ENCODE data around the gene MSANTD1. TPM values are rescaled to one million over a fixed set of nuclear protein-coding genes. Genes with fewer than 3 reads are reported as not detected.

MSANTD1 gene
- total RNA-seq, 4 donors from 2014 or later, result 0.68 to 1.3 (median 0.80) TPM; not detected in 1

- 90 to 94% methylated on average over 3 to 14 of the region's 14 CpGs for WGBS, 2 donors (ENCODE audit: low coverage in 1 of 2)
- in situ Hi-C loops (cut with MboI; ENCODE audit: low pct_ligation_motif_present in 1 of 4, low pct_unique_long_range_greater_than_20kb in 1 of 4, low sequenced_read_pairs in 3 of 4) (no loop called here), intact Hi-C loops (cut with DNase I; ENCODE audit: low total_unique reads) (no loop called here)
- no peak overlapping the region for H3K27ac ChIP-seq
- H3K9me3 ChIP-seq, result no peaks in the 10 kb centered on the region
- no peak overlapping the region for H3K4me3 ChIP-seq
- DNase-seq, result no peak
- TF ChIP-seq EP300 (IDR thresholded peaks at IDR 0.05; ENCODE audit: low read depth) (no peak), CTCF (IDR thresholded peaks at IDR 0.05) (no peak), POLR2AphosphoS5 (IDR thresholded peaks at IDR 0.05) (no peak), POLR2A (IDR thresholded peaks at IDR 0.05) (no peak)
- H3K4me1 ChIP-seq, result no peaks in the 10 kb centered on the region
- no peaks in the 10 kb centered on the region for H3K27me3 ChIP-seq
- no peaks in the 10 kb centered on the region for H3K36me3 ChIP-seq
These were observed 1.5 kb downstream of the MSANTD1 start for GRCh38 chr4:3250438-3250955.

- H3K27me3 ChIP-seq, result no peaks in the 10 kb centered on the region
- no peak for DNase-seq
- H3K4me3 ChIP-seq, result no peak overlapping the region
- no peak overlapping the region for H3K27ac ChIP-seq
- H3K9me3 ChIP-seq, result no peaks in the 10 kb centered on the region
- no peaks in the 10 kb centered on the region for H3K4me1 ChIP-seq
- in situ Hi-C loops (cut with MboI; ENCODE audit: low pct_ligation_motif_present in 1 of 4, low pct_unique_long_range_greater_than_20kb in 1 of 4, low sequenced_read_pairs in 3 of 4), result no loop called here
- intact Hi-C loops (cut with DNase I; ENCODE audit: low total_unique reads), result no loop called here
- 68 to 84% methylated on average over 3 to 19 of the region's 19 CpGs for WGBS, 2 donors (ENCODE audit: low coverage in 1 of 2)
- H3K36me3 ChIP-seq, result no peaks in the 10 kb centered on the region
- TF ChIP-seq POLR2A (IDR thresholded peaks at IDR 0.05), result no peak
- TF ChIP-seq CTCF (IDR thresholded peaks at IDR 0.05), result no peak
- no peak for TF ChIP-seq POLR2AphosphoS5 (IDR thresholded peaks at IDR 0.05)
- TF ChIP-seq EP300 (IDR thresholded peaks at IDR 0.05; ENCODE audit: low read depth), result no peak
These were observed 2.2 kb downstream of the MSANTD1 start for GRCh38 chr4:3250956-3251690.

- no peaks in the 10 kb centered on the region for H3K27me3 ChIP-seq
- DNase-seq, result no peak
- H3K4me1 ChIP-seq, result no peaks in the 10 kb centered on the region
- H3K27ac ChIP-seq, result no peak overlapping the region
- no peaks in the 10 kb centered on the region for H3K9me3 ChIP-seq
- intact Hi-C loops (cut with DNase I; ENCODE audit: low total_unique reads), result no loop called here
- in situ Hi-C loops (cut with MboI; ENCODE audit: low pct_ligation_motif_present in 1 of 4, low pct_unique_long_range_greater_than_20kb in 1 of 4, low sequenced_read_pairs in 3 of 4), result no loop called here
- no peak for TF ChIP-seq POLR2A (IDR thresholded peaks at IDR 0.05)
- TF ChIP-seq CTCF (IDR thresholded peaks at IDR 0.05), result no peak
- TF ChIP-seq EP300 (IDR thresholded peaks at IDR 0.05; ENCODE audit: low read depth), result no peak
- H3K4me3 ChIP-seq, result no peak overlapping the region
- 83% methylated on average over 10 of the region's 11 CpGs; no CpG with 5 or more reads in 1 of the 2 donors for WGBS, 2 donors (ENCODE audit: low coverage in 1 of 2)
- H3K36me3 ChIP-seq, result no peaks in the 10 kb centered on the region
These were observed 2.9 kb downstream of the MSANTD1 start for GRCh38 chr4:3251691-3252479.

GRCh38 chr4:3252480-3252828 lies 3.5 kb downstream of the MSANTD1 start:
- H3K36me3 ChIP-seq, result no peaks in the 10 kb centered on the region
- no peak for DNase-seq
- no peak overlapping the region for H3K27ac ChIP-seq
- no peak for TF ChIP-seq CTCF (IDR thresholded peaks at IDR 0.05)
- no peak for TF ChIP-seq POLR2AphosphoS5 (IDR thresholded peaks at IDR 0.05)
- TF ChIP-seq POLR2A (IDR thresholded peaks at IDR 0.05), result no peak
- no peak for TF ChIP-seq EP300 (IDR thresholded peaks at IDR 0.05; ENCODE audit: low read depth)
- no peaks in the 10 kb centered on the region for H3K9me3 ChIP-seq
- H3K27me3 ChIP-seq, result no peaks in the 10 kb centered on the region
- no peaks in the 10 kb centered on the region for H3K4me1 ChIP-seq
- H3K4me3 ChIP-seq, result no peak overlapping the region
- WGBS, 2 donors (ENCODE audit: low coverage in 1 of 2), result 89 to 93% methylated on average over 3 of the region's 3 CpGs
- in situ Hi-C loops (cut with MboI; ENCODE audit: low pct_ligation_motif_present in 1 of 4, low pct_unique_long_range_greater_than_20kb in 1 of 4, low sequenced_read_pairs in 3 of 4) (no loop called here), intact Hi-C loops (cut with DNase I; ENCODE audit: low total_unique reads) (no loop called here)
